H9 (cell line): Measurements from ENCODE around the gene SH2D1B. TPM values are rescaled to one million over a fixed set of nuclear protein-coding genes. Genes with fewer than 3 reads are reported as not detected.

Experiments
- DNase-seq: peaks from one replicate; pipeline ENCODE4 v3.0.0-alpha.2; 2017
- H2AFZ ChIP-seq: one replicate; pipeline ENCODE4 v1.6.1; 2013; ENCODE audit warnings: mild to moderate bottlenecking, low read length, control low read depth, moderate library complexity
- H2AK5ac ChIP-seq: 2 replicates; pipeline ENCODE4 v1.6.1; 2013; ENCODE audit warnings: low read length, control low read depth, mixed read lengths; ENCODE audit not compliant: insufficient read length
- H2BK120ac ChIP-seq: one replicate; pipeline ENCODE4 v1.6.1; 2013; ENCODE audit warnings: low read depth, mild to moderate bottlenecking, low read length, control low read depth, inconsistent platforms; ENCODE audit not compliant: poor library complexity, severe bottlenecking
- H2BK12ac ChIP-seq: 2 replicates; pipeline ENCODE4 v1.6.1; 2013; ENCODE audit warnings: low read length, control low read depth, mixed read lengths, low read depth; ENCODE audit not compliant: insufficient read length
- H2BK15ac ChIP-seq: 2 replicates; pipeline ENCODE4 v1.6.1; 2013; ENCODE audit warnings: low read depth, low read length, control low read depth
- H2BK20ac ChIP-seq: one replicate; pipeline ENCODE4 v1.6.1; 2013; ENCODE audit warnings: low read depth, mild to moderate bottlenecking, low read length, control low read depth, inconsistent platforms; ENCODE audit not compliant: poor library complexity, severe bottlenecking
- H2BK5ac ChIP-seq: 2 replicates; pipeline ENCODE4 v1.6.1; 2013; ENCODE audit warnings: low read length, control low read depth, mixed read lengths; ENCODE audit not compliant: insufficient read length
- H3K14ac ChIP-seq: 2 replicates; pipeline ENCODE4 v1.6.1; 2013; ENCODE audit warnings: low read length, control low read depth; ENCODE audit not compliant: insufficient read depth
- H3K18ac ChIP-seq: 2 replicates; pipeline ENCODE4 v1.6.1; 2013; ENCODE audit warnings: low read depth, mild to moderate bottlenecking, mixed read lengths, low read length, control low read depth; ENCODE audit not compliant: insufficient read length
- H3K23ac ChIP-seq: 2 replicates; pipeline ENCODE4 v1.6.1; 2013; ENCODE audit warnings: low read length, control low read depth, mixed read lengths, low read depth; ENCODE audit not compliant: insufficient read length
- H3K23me2 ChIP-seq: 2 replicates; pipeline ENCODE4 v1.6.1; 2013; ENCODE audit warnings: low read depth, mild to moderate bottlenecking, mixed read lengths, low read length, control low read depth; ENCODE audit not compliant: insufficient read length, poor library complexity, severe bottlenecking
- H3K27ac ChIP-seq: 2 replicates; pipeline ENCODE4 v1.5.1; 2013; ENCODE audit warnings: low read length, control low read depth, mixed read lengths, low read depth; ENCODE audit not compliant: insufficient read length
- H3K27me3 ChIP-seq: 2 replicates; pipeline ENCODE4 v1.6.1; 2013; ENCODE audit warnings: low read length, control low read depth, inconsistent platforms; ENCODE audit not compliant: insufficient read depth
- H3K4ac ChIP-seq: 2 replicates; pipeline ENCODE4 v1.6.1; 2013; ENCODE audit warnings: low read depth, mild to moderate bottlenecking, control low read depth, inconsistent platforms, low read length, moderate library complexity
- H3K4me1 ChIP-seq: 2 replicates; pipeline ENCODE4 v1.6.1; 2013; ENCODE audit warnings: low read length, control low read depth, inconsistent platforms; ENCODE audit not compliant: insufficient read depth
- H3K4me2 ChIP-seq: 2 replicates; pipeline ENCODE4 v1.6.1; 2013; ENCODE audit warnings: low read length, control low read depth, mixed read lengths; ENCODE audit not compliant: insufficient read length, insufficient read depth
- H3K56ac ChIP-seq: 2 replicates; pipeline ENCODE4 v1.6.1; 2013; ENCODE audit warnings: low read depth, mild to moderate bottlenecking, mixed read lengths, low read length, control low read depth; ENCODE audit not compliant: insufficient read length
- H3K79me1 ChIP-seq: 2 replicates; pipeline ENCODE4 v1.6.1; 2013; ENCODE audit warnings: low read depth, mild to moderate bottlenecking, moderate library complexity, low read length, control low read depth, inconsistent platforms; ENCODE audit not compliant: insufficient read depth, poor library complexity, severe bottlenecking
- H3K79me2 ChIP-seq: 2 replicates; pipeline ENCODE4 v1.6.1; 2013; ENCODE audit warnings: low read length, control low read depth, inconsistent platforms; ENCODE audit not compliant: insufficient read depth
- H3K9ac ChIP-seq: 2 replicates; pipeline ENCODE4 v1.6.1; 2013; ENCODE audit warnings: low read length, control low read depth, mixed read lengths; ENCODE audit not compliant: insufficient read length; ENCODE audit errors: extremely low read depth
- H3K9me3 ChIP-seq: one replicate; pipeline ENCODE4 v1.6.1; 2013; ENCODE audit warnings: low read depth, low read length, inconsistent platforms; ENCODE audit not compliant: control insufficient read depth
- H3T11ph ChIP-seq: one replicate; pipeline ENCODE4 v1.6.1; 2013; ENCODE audit warnings: mild to moderate bottlenecking, low read length, control low read depth, inconsistent platforms
- H4K20me1 ChIP-seq: one replicate; pipeline ENCODE4 v1.6.1; 2013; ENCODE audit not compliant: control insufficient read depth, insufficient read length, insufficient read depth
- H4K5ac ChIP-seq: 2 replicates; pipeline ENCODE4 v1.6.1; 2013; ENCODE audit warnings: low read depth, mild to moderate bottlenecking, mixed read lengths, low read length, control low read depth; ENCODE audit not compliant: insufficient read length
- H4K8ac ChIP-seq: replicated peaks from 2 replicates; pipeline ENCODE4 v1.6.1; 2013; ENCODE audit warnings: low read length, control low read depth, mixed read lengths, low read depth; ENCODE audit not compliant: insufficient read length
- H4K91ac ChIP-seq: 2 replicates; pipeline ENCODE4 v1.6.1; 2013; ENCODE audit warnings: low read depth, mild to moderate bottlenecking, moderate library complexity, mixed read lengths, low read length, control low read depth; ENCODE audit not compliant: insufficient read length
- H3K27ac Mint-ChIP-seq, 3 experiments: 2 replicates in 2 of 3; 3 replicates in 1 of 3; pipeline ENCODE4 v1.8.0; 2020 to 2021; ENCODE audit warnings: mixed read lengths in 3 of 3, mild to moderate bottlenecking in 1 of 3, moderate library complexity in 1 of 3
- H3K27me3 Mint-ChIP-seq: 2 replicates; pipeline ENCODE4 v1.8.0; 2021; ENCODE audit warnings: low read depth, mild to moderate bottlenecking, moderate library complexity, mixed read lengths
- H3K36me3 Mint-ChIP-seq, 3 experiments: 2 replicates in 2 of 3; 3 replicates in 1 of 3; pipeline ENCODE4 v1.8.0; 2020 to 2021; ENCODE audit warnings: low read depth in 3 of 3, mixed read lengths in 3 of 3; ENCODE audit not compliant: insufficient read depth in 1 of 3
- H3K4me1 Mint-ChIP-seq, 2 experiments: 2 replicates each; pipeline ENCODE4 v1.8.0; 2020; ENCODE audit warnings: mixed read lengths in 2 of 2
- H3K4me3 Mint-ChIP-seq, 2 experiments: 2 replicates in 1 of 2; 3 replicates in 1 of 2; pipeline ENCODE4 v1.8.0; 2020 to 2021; ENCODE audit warnings: mild to moderate bottlenecking in 2 of 2, mixed read lengths in 2 of 2, moderate library complexity in 1 of 2
- H3K9me3 Mint-ChIP-seq, 2 experiments: 2 replicates in 1 of 2; 3 replicates in 1 of 2; pipeline ENCODE4 v1.8.0; 2020; ENCODE audit warnings: mild to moderate bottlenecking in 2 of 2, mixed read lengths in 2 of 2, moderate library complexity in 1 of 2
- WGBS: extraction: QIAGEN DNeasy Blood & Tissue Kit; methylation state at CpG from one replicate; pipeline ENCODE4 v1.1.7; 2013; ENCODE audit warnings: missing lambda C conversion rate, low lambda C conversion rate, mixed read lengths; ENCODE audit not compliant: insufficient read length; ENCODE audit errors: extremely low coverage; 5-methylcytosine and 5-hydroxymethylcytosine counted together
- total RNA-seq: library from RNA; stranded (reverse); gene quantifications from 2 replicates; pipeline ENCODE4 v1.2.1, GENCODE V29; 2021
- TF ChIP-seq, protein P1 (sequence below): fragments of 200-600 bp; sonication (generic); conservative IDR thresholded peaks from 3 replicates; pipeline ENCODE4 v1.8.0; 2021; ENCODE audit warnings: antibody characterized with exemption, mild to moderate bottlenecking

The SH2D1B gene
- total RNA-seq, 1 experiment from 2014 or later, result not detected

DNA sequence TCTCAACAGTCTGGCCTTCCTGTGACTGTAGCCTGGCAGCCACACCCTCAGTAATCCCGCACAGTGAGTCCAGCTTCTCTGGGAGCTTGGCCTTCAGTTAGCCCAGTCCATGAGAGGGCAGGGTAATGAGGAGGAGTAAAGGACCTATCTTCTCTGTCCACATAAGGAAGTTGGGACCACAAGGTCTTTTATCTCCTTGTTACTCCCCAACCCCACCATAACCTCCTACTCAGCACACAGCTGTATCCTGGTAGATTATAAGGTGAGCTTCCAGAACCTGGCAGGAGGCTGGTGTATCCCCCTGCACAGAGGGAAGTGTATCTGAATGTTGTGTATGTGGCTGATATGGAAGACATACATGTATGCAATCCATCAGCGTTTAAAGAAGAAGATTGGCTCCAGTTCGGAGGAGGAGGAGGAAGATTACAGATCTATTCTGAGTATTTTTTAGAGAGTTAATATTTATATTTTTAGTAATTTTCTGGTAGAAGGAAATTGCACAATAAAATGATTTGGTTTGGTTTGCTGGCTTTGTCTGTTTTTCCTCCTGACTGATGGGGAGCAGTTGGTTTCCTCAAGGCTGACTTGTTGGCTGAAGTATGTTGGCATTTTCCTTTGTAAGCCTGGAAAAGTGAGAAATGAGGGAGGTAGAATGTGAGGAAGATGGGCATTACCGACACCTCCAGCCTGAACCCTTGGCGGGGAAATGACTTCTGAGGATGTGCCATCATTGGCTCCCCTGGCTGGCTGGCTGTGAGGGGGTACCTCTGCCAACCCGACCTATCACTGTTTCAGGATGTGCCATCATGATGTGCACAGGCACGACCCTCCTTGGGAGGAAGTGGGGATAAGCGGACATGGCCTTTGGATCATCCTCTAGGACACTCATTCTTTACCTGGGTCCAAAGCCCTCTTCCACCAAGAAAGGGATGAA lies 25.4 kb downstream of the SH2D1B start:
- Histone ChIP-seq H4K8ac (no peak overlapping the region), H3K27me3 (no peaks in the 10 kb centered on the region), H3K79me2 (no peaks in the 10 kb centered on the region), H2BK20ac (no peak overlapping the region), H4K5ac (no peak overlapping the region), H3K14ac (no peak overlapping the region), H2BK12ac (no peak overlapping the region), H2BK15ac (no peak overlapping the region), H3K27ac (no peak overlapping the region), H3K4me1 (no peaks in the 10 kb centered on the region), H2AK5ac (no peak overlapping the region), H3K79me1 (no peaks in the 10 kb centered on the region), H3K4me2 (no peak overlapping the region), H2BK5ac (no peak overlapping the region), H3K9ac (no peak overlapping the region), H3K9me3 (no peaks in the 10 kb centered on the region), H4K20me1 (no peaks in the 10 kb centered on the region), H3K23ac (no peak overlapping the region), H2BK120ac (no peak overlapping the region), H2AFZ (no peak overlapping the region), H3T11ph (no peak overlapping the region), H4K91ac (no peak overlapping the region), H3K18ac (no peak overlapping the region), H3K4ac (no peak overlapping the region), H3K23me2 (no peaks in the 10 kb centered on the region), H3K56ac (no peak overlapping the region)
- no CpG with 5 or more reads among the region's 8 CpGs for WGBS
- TF ChIP-seq, protein P1, sequence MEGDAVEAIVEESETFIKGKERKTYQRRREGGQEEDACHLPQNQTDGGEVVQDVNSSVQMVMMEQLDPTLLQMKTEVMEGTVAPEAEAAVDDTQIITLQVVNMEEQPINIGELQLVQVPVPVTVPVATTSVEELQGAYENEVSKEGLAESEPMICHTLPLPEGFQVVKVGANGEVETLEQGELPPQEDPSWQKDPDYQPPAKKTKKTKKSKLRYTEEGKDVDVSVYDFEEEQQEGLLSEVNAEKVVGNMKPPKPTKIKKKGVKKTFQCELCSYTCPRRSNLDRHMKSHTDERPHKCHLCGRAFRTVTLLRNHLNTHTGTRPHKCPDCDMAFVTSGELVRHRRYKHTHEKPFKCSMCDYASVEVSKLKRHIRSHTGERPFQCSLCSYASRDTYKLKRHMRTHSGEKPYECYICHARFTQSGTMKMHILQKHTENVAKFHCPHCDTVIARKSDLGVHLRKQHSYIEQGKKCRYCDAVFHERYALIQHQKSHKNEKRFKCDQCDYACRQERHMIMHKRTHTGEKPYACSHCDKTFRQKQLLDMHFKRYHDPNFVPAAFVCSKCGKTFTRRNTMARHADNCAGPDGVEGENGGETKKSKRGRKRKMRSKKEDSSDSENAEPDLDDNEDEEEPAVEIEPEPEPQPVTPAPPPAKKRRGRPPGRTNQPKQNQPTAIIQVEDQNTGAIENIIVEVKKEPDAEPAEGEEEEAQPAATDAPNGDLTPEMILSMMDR, result no peak
- H3K36me3 Mint-ChIP-seq, result peaks cover 8 to 23% (median 18%) of the 10 kb centered on the region in 3 experiments; a peak in 6 of 7 replicates
- peaks cover 29 to 34% of the 10 kb centered on the region in 2 experiments for H3K4me1 Mint-ChIP-seq
- no peaks in the 10 kb centered on the region for H3K9me3 Mint-ChIP-seq
- no peaks in the 10 kb centered on the region; the same call in none of the 2 replicates for H3K27me3 Mint-ChIP-seq
- no peak overlapping the region for H3K4me3 Mint-ChIP-seq
- no peak for DNase-seq
- no peak overlapping the region for H3K27ac Mint-ChIP-seq
